Activated T-helper 2 cell treated with anti-CD3 and anti-CD28 coated beads, Interferon-gamma antibody, Interleukin-2, Interleukin-4, amounts not matched to agents 10 μg/mL and 5 μg/mL and 100 μg/mL, durations not matched to agents 14 hours and 24 hours and 36 hours (primary cell): Measurements from ENCODE around the gene UAP1L1. TPM values are rescaled to one million over a fixed set of nuclear protein-coding genes. Genes with fewer than 3 reads are reported as not detected.
A peak's percentile ranks its signal among the peaks of the same experiment; 100 is the strongest.

Experiments used
- DNase-seq: peaks from one replicate; pipeline ENCODE4 v3.0.0; 2021; ENCODE audit warnings: low spot score
- H3K27ac Mint-ChIP-seq: one replicate; pipeline ENCODE4 v1.8.0; 2021; ENCODE audit warnings: mixed read lengths
- H3K27me3 Mint-ChIP-seq: one replicate; pipeline ENCODE4 v1.8.0; 2021; ENCODE audit warnings: low read depth, mixed read lengths
- H3K36me3 Mint-ChIP-seq: one replicate; pipeline ENCODE4 v1.8.0; 2021; ENCODE audit warnings: low read depth, mixed read lengths
- H3K4me1 Mint-ChIP-seq: one replicate; pipeline ENCODE4 v1.8.0; 2021; ENCODE audit warnings: low read depth, mixed read lengths
- H3K4me3 Mint-ChIP-seq: one replicate; pipeline ENCODE4 v1.8.0; 2021; ENCODE audit warnings: low read depth, mild to moderate bottlenecking, moderate library complexity, mixed read lengths
- H3K9me3 Mint-ChIP-seq: one replicate; pipeline ENCODE4 v1.8.0; 2021; ENCODE audit warnings: mixed read lengths
- intact Hi-C: fragments of 100-400 bp; cut with micrococcal nuclease; formaldehyde crosslinking; loops from one replicate; pipeline ENCODE4 v1.15.1; 2023
- total RNA-seq: library from RNA; stranded (reverse); gene quantifications from 2 replicates; pipeline ENCODE4 v1.2.3, GENCODE V29; 2022

UAP1L1 gene
- total RNA-seq, 1 donor from 2014 or later, result 20.0 TPM

DNA sequence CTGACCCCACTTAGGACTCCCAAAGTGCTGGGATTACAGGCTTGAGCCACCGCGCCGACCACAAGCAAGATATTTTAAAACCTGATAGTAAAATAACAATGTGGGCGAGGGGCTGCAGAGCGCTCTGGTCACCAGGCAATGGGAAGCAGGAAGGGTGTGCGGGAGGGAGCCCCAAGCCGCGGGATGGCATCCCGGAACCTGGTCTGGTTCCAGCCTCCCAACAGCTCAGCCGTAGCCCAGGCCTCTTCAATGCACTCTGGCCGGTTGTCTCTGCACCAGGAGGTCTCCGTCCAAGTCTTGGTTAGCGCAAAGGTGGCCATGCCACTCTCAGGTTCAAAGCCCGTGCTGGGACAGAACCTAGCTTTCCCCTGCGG is 694 bp upstream of the UAP1L1 start:
- no peaks in the 10 kb centered on the region for H3K27me3 Mint-ChIP-seq
- H3K9me3 Mint-ChIP-seq, result no peaks in the 10 kb centered on the region
- H3K27ac Mint-ChIP-seq, result no peak overlapping the region
- peaks cover 9% of the 10 kb centered on the region for H3K36me3 Mint-ChIP-seq
- no peak for DNase-seq
- intact Hi-C loops, result no loop called here
- H3K4me3 Mint-ChIP-seq, result peak overlapping the region; percentile 64
- peaks cover 3% of the 10 kb centered on the region for H3K4me1 Mint-ChIP-seq

DNA sequence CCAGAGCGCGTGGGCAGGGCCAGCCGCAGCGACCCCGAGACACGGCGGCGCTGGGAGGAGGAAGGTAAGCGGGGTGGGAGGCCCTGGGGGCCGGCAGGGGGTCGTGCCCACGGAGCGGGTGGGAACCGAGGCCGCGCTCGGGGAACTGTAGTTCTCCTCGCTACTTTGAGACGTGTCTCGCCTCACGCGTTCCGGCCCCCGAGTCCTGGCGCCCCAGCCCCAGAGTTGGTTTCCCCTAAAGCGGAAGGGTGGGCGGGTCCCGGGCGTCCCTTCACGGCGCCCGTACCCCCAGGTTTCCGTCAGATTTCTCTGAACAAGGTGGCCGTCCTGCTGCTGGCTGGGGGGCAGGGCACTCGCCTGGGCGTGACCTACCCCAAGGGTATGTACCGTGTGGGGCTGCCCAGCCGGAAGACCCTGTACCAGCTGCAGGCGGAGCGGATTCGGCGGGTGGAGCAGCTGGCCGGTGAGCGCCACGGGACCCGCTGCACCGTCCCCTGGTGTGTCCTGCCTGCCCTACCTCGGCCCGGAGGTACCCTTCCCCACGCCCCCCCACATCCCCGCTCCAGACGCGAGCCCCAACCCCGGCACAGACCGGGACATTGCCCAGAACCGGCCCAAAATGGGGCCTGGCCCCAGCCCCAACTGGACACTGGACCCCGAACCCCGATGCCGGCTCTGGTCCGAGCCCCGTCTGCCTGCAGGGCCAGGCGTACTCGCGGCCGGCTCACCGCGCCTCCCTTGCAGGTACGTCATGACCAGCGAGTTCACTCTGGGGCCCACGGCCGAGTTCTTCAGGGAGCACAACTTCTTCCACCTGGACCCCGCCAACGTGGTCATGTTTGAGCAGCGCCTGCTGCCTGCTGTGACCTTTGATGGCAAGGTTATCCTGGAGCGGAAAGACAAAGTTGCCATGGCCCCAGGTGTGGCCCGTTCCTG is 709 bp downstream of the UAP1L1 start:
- Mint-ChIP-seq H3K4me1 (no peaks in the 10 kb centered on the region), H3K27me3 (no peaks in the 10 kb centered on the region), H3K27ac (no peak overlapping the region), H3K36me3 (peaks cover 15% of the 10 kb centered on the region), H3K9me3 (no peaks in the 10 kb centered on the region), H3K4me3 (peak overlapping the region; percentile 74)
- DNase-seq, result peak; percentile 29
- intact Hi-C loops, result no loop called here

DNA sequence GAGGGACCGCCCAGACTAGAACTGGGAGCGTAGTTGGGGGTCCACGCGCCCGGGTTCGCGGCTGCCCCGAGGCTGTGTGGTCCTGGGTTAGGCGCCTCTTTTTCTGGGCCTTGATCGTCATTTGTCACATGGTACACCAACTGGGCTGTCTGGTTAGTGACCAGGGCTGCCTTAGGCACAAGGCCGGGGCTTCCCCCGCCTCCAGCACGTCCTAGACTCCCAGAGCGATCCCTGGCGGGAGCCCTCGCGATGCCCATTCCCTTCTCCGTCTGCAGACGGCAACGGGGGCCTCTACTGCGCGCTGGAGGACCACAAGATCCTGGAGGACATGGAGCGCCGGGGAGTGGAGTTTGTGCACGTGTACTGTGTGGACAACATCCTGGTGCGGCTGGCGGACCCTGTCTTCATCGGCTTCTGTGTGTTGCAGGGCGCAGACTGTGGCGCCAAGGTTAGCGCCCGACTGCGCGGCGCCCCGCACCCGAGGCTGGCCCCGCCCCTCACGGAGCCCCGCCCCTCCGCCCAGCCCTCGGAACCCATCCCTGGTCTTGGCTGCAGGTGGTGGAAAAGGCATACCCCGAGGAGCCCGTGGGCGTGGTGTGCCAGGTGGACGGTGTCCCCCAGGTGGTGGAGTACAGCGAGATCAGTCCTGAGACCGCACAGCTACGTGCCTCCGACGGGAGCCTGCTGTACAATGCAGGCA is 1.5 kb downstream of the UAP1L1 start:
- H3K27me3 Mint-ChIP-seq, result no peaks in the 10 kb centered on the region
- no peak overlapping the region for H3K27ac Mint-ChIP-seq
- peaks cover 15% of the 10 kb centered on the region for H3K36me3 Mint-ChIP-seq
- H3K9me3 Mint-ChIP-seq, result no peaks in the 10 kb centered on the region
- DNase-seq, result no peak
- intact Hi-C loops, result no loop called here
- peak overlapping the region; percentile 74 for H3K4me3 Mint-ChIP-seq
- H3K4me1 Mint-ChIP-seq, result peaks cover 6% of the 10 kb centered on the region

DNA sequence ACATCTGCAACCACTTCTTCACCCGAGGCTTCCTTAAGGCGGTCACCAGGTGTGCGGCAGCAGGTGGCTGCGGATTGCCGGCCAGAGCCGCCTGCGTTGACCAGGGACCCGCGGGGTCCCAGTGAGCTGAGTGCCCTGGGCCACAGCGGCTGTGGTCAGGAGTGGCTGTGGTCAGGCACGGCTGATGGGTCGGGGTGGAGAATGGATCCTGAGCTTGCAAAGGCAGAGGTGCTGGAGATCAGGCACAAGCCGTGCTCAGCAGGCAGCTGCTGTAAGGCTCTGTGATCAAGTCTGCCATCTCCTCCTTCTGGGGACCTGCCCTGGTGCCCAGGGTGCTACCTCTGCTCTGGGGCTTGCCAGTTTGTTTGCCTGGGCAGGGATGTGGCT is 2.1 kb downstream of the UAP1L1 start:
- no peak for DNase-seq
- Mint-ChIP-seq H3K4me1 (peaks cover 8% of the 10 kb centered on the region), H3K4me3 (peak overlapping the region; percentile 33), H3K27me3 (no peaks in the 10 kb centered on the region), H3K36me3 (peaks cover 15% of the 10 kb centered on the region), H3K9me3 (no peaks in the 10 kb centered on the region), H3K27ac (no peak overlapping the region)
- intact Hi-C loops, result no loop called here

DNA sequence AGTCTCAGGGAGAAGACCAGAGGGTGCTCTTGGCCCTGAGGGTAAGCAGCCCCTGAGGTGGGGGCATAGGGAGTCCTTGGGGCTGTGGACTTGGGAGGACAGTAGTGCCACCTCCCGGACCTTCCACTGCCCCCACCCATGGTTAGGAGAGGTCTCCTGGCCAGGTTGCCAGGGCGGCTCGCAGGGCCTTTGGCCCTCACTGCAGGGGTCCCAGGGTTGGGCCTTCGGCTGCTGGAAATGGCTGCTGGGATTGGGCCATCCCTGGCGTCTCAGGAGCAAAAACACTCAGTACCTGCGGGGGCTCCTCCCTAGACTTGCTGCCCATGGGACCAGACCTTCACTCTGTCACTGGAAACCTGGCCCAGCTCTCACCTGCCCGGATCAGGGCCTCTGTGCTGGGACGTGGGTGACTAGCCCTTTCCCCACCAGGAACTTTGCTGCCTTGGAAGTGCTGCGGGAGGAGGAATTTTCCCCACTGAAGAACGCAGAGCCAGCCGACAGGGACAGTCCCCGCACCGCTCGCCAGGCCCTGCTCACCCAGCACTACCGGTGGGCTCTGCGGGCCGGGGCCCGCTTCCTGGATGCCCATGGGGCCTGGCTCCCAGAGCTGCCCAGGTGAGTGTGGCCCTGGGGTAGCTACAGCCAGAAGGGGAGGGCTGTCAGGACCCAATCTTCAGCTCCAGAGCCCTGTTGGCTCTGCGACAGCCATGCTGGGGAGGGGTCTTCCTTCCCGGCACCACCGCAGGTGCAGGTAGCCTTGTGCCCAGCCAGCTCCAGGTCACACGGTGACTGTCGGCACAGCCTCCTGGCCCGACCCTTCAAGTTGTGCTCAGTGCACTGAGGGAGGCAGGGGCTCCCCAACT is 3.2 kb downstream of the UAP1L1 start:
- Mint-ChIP-seq H3K4me3 (peak overlapping the region; percentile 39), H3K9me3 (no peaks in the 10 kb centered on the region), H3K36me3 (peaks cover 15% of the 10 kb centered on the region), H3K4me1 (peaks cover 12% of the 10 kb centered on the region), H3K27me3 (no peaks in the 10 kb centered on the region), H3K27ac (no peak overlapping the region)
- intact Hi-C loops, result no loop called here
- no peak for DNase-seq

DNA sequence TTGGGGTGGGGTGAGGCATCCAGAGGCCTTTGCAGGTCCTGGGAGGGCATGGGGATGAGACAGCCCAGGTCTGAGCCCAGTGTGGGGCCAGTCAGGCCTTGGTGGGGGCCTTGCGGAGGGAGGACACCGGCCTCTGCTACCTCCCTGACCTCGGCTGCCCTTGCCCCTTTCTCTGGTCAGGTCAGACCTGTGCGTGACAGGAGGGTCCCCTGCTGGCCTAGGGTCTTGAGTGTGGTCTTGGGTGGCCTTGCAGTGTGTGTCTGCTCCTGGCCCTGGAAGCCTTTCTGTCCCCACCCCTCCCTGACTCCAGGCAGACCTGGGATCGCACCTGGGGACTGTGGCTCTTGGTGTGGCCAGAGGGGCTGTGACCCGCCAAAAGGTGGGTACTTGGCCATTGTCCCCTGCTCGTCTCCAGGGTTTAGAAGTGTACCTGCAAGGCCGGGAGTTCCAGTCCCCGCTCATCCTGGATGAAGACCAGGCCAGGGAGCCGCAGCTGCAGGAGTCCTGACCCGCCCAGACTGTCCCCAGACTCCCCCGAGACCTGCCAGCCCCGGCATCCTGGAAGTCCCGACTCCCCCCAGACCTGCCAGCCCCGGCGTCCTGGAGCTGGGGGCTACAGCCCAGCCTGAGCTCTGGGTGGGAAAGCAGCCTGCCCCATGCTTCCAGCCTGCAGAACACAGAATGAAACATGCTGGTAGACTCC is 5.1 kb downstream of the UAP1L1 start:
- no peak for DNase-seq
- H3K9me3 Mint-ChIP-seq, result no peaks in the 10 kb centered on the region
- H3K4me3 Mint-ChIP-seq, result no peak overlapping the region
- no peaks in the 10 kb centered on the region for H3K27me3 Mint-ChIP-seq
- no peak overlapping the region for H3K27ac Mint-ChIP-seq
- H3K4me1 Mint-ChIP-seq, result peaks cover 16% of the 10 kb centered on the region
- peaks cover 15% of the 10 kb centered on the region for H3K36me3 Mint-ChIP-seq
- intact Hi-C loops, result no loop called here

DNA sequence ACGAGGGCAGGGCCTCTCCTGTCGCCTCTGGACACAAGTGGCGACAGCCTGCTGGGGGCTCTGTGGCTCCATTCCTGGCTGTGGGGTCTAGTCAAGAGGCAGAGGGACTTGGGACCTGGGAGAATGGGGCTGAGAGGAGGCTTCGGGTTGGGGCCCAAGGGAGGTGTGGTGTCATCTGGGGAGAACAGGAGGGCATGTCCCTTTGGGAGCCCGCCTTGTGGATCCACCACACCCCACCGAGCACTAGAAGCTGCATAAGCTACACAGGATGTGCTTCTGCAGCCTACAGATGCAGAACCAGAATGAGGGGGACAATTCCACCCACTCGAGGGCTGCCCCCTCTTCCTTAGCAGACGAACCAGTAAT is 5.6 kb downstream of the UAP1L1 start:
- intact Hi-C loops, result no loop called here
- Mint-ChIP-seq H3K36me3 (peaks cover 16% of the 10 kb centered on the region), H3K9me3 (no peaks in the 10 kb centered on the region), H3K4me3 (no peak overlapping the region), H3K27me3 (no peaks in the 10 kb centered on the region), H3K27ac (no peak overlapping the region), H3K4me1 (peaks cover 21% of the 10 kb centered on the region)
- no peak for DNase-seq

DNA sequence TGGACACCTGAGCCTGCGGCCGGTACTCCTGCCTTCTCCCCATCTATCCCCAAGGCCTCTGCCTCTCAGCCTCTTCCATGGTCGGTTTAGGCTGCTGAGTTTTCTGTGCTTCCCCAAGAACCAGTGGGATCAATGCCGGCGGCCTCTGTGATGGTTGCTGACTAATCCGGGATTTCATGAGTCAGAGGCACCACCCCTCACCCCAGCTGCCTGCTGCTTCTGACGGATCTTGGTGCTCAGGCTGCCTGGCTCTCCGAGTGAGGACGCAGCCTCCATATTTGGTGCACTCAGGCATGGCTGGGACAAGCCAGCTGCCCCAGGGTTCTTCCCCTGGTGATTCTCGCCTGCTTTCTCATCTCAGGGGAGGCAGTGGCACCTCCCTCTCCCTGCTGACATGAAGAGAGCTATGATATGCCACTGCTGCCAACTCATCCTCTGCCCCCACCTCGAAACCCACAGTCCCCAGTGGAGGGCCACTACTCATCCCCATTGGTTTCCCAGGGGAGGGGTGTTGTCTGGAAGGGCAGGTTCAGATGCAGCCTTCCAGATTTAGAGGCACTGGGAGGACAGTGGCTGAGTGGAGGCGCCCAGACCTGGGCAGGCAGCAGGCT is 6.2 kb downstream of the UAP1L1 start:
- DNase-seq, result no peak
- peaks cover 19% of the 10 kb centered on the region for H3K36me3 Mint-ChIP-seq
- H3K27me3 Mint-ChIP-seq, result no peaks in the 10 kb centered on the region
- no peaks in the 10 kb centered on the region for H3K9me3 Mint-ChIP-seq
- H3K4me1 Mint-ChIP-seq, result peaks cover 27% of the 10 kb centered on the region
- H3K4me3 Mint-ChIP-seq, result no peak overlapping the region
- peak overlapping the region; percentile 42 for H3K27ac Mint-ChIP-seq
- intact Hi-C loops, result no loop called here

DNA sequence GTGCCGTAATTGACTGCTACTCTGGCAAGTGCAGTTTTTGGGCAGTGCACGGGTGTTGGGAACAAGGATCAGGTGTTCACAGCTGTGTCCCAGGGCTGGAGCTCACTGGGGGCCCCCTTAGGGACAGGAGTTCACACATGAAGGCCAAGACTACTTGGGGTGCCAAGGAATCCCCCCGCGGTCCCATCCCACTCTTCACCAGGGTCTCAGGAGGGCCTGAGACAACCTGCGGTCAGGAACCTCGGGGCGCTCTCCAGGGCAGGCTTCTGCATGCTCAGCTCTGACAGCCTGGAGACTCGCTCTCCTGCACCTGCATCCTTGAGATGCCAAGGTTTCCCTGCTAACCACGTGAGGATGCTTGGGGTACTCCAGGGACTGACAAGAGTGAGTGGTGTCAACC is 7.2 kb downstream of the UAP1L1 start:
- Mint-ChIP-seq H3K27me3 (no peaks in the 10 kb centered on the region), H3K4me1 (peaks cover 34% of the 10 kb centered on the region), H3K27ac (no peak overlapping the region), H3K4me3 (no peak overlapping the region), H3K36me3 (peaks cover 25% of the 10 kb centered on the region), H3K9me3 (no peaks in the 10 kb centered on the region)
- intact Hi-C loops, result no loop called here
- DNase-seq, result no peak

DNA sequence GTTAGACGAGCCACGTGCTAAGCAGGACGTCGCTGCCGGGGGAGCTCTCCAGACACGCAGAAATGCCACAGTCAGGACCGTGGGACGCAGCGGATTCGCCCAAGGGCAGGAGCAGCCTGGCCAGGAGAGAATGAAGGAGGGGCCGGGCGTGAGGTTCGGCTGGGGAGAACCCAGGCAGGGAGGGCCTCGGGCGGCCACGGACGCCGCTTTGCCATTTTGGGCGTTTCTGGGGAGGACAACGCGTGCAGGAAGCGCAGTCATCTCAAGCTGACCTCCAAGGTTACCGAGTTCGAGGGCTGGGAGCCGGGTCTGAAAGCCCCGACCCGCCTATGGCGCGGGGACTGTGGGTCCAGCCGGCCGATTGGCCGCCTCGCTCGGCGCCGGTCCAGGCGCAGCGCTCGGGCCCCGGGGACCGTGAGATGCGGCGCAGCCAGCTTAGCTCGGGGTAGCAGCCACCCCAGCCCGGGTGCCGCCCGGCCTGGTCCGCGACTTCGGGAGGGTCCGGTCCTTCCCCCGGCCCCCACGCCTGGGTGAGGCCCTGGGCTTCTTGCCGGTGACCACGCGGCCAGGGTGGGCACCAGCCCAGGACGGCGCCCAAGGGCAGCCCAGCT is 8.7 kb downstream of the UAP1L1 start:
- DNase-seq, result peak; percentile 40
- intact Hi-C loops, result loop anchor here (1.0 to 5.0 kb wide), 4 partner anchors 16 to 151 kb away; partner anchors contain the start of genes DPP7 and SAPCD2

DNA sequence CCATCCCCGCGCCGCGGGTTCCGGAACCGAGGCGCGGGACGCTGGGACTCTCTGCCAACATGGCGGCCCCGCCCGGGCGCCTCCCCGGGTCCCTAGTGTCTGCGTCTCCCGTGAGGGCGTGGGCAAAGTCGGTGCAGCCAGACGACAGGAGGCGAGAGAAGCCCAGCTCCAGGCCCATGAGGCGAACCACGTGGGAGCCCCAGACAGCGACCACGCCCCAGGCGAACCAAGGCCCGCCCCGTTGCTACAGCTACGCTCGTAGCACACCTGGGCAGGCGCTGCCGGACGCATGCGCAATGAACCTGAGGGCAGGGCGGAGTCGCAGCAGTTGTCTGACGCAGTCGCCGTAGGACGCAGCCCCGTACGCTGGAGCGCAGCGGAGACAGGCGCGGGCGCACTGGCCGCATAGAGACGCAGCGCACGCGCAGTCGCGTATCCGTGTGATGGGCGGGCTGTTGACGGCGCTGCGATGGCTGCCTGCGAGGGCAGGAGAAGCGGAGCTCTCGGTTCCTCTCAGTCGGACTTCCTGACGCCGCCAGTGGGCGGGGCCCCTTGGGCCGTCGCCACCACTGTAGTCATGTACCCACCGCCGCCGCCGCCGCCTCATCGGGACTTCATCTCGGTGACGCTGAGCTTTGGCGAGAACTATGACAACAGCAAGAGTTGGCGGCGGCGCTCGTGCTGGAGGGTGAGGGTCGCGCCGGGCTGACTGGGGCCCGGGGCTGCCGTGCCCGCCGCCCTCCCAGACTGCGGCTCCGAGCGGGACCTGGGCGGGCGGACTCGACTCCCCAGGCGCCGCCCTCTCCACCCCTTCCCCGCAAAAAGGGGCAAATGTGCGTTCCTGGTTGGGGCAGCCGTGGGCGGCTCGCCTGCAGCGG is 9.5 kb downstream of the UAP1L1 start, which contains the start of gene MAN1B1:
Gene MAN1B1 (plus strand): TSS at position 455 of the 878 bp plus-strand sequence. CDS start 15 bp downstream, at position 470.
- H3K27ac Mint-ChIP-seq, result peak within 1 kb of the TSS; percentile 88
- H3K36me3 Mint-ChIP-seq, result peaks cover 20% of the 10 kb centered on the region
- peak; percentile 100 for DNase-seq
- H3K4me3 Mint-ChIP-seq, result peak within 1 kb of the TSS; percentile 92
- no peaks in the 10 kb centered on the region for H3K9me3 Mint-ChIP-seq
- H3K27me3 Mint-ChIP-seq, result no peaks in the 10 kb centered on the region
- intact Hi-C loops, result loop anchor here (1.0 to 5.0 kb wide), 5 partner anchors 9 to 151 kb away; partner anchors contain the start of genes DPP7 and SAPCD2
- peaks cover 34% of the 10 kb centered on the region for H3K4me1 Mint-ChIP-seq

More for the DNA sequence above, 8.7 kb downstream of the UAP1L1 start:
- Mint-ChIP-seq H3K27ac (peak overlapping the region; percentile 88), H3K9me3 (no peaks in the 10 kb centered on the region), H3K27me3 (no peaks in the 10 kb centered on the region), H3K36me3 (peaks cover 25% of the 10 kb centered on the region), H3K4me3 (peak overlapping the region; percentile 92), H3K4me1 (peaks cover 34% of the 10 kb centered on the region)
